SK-N-SH (cell line): ENCODE results near the gene ZNF44.

Experiments used
- CTCF ChIP-seq: fragments of 200-600 bp; sonication (generic); IDR thresholded peaks from 2 replicates; pipeline ENCODE4 v1.6.1; 2017; ENCODE audit warnings: antibody characterized with exemption, mild to moderate bottlenecking, moderate library complexity
- EP300 ChIP-seq, 2 experiments: IDR thresholded peaks; 2 replicates each; pipeline versions ENCODE4 v1.4.0 to v1.6.1; 2012; ENCODE audit warnings: borderline replicate concordance in 1 of 2, low read depth in 1 of 2, low read length in 1 of 2
- GABPA ChIP-seq: IDR thresholded peaks from 2 replicates; pipeline ENCODE4 v1.4.0; 2012; ENCODE audit warnings: low read depth, mild to moderate bottlenecking
- JUND ChIP-seq: IDR thresholded peaks from 2 replicates; pipeline ENCODE4 v1.4.0; 2012
- MXI1 ChIP-seq: IDR thresholded peaks from 2 replicates; pipeline ENCODE4 v1.6.1; 2012; ENCODE audit warnings: mild to moderate bottlenecking, low read depth, low read length, improper control_type of control experiment
- NFIC ChIP-seq: IDR thresholded peaks from 2 replicates; pipeline ENCODE4 v1.4.0; 2012; ENCODE audit warnings: borderline replicate concordance
- POLR2AphosphoS5 ChIP-seq: IDR thresholded peaks from 2 replicates; pipeline ENCODE4 v1.6.1; 2012; ENCODE audit warnings: low read depth, low read length
- RFX5 ChIP-seq: IDR thresholded peaks from 2 replicates; pipeline ENCODE4 v1.6.1; 2012; ENCODE audit warnings: mild to moderate bottlenecking, improper control_type of control experiment, low read length
- SMC3 ChIP-seq: IDR thresholded peaks from 2 replicates; pipeline ENCODE4 v1.6.1; 2012; ENCODE audit warnings: low read depth, low read length, improper control_type of control experiment
- USF2 ChIP-seq: fragments of 150-350 bp; IDR thresholded peaks from 2 replicates; pipeline ENCODE4 v1.6.1; 2017; ENCODE audit warnings: antibody characterized with exemption, low read length, low read depth, borderline replicate concordance
- TF ChIP-seq, protein P1 (sequence below): IDR thresholded peaks from 2 replicates; pipeline ENCODE4 v1.6.1; 2012; ENCODE audit warnings: mild to moderate bottlenecking, low read depth, low read length, moderate library complexity
- TF ChIP-seq, protein P2 (sequence below): fragments of 150-350 bp; IDR thresholded peaks from 2 replicates; pipeline ENCODE4 v1.6.1; 2016; ENCODE audit warnings: mild to moderate bottlenecking, low read depth, low read length
- TF ChIP-seq, protein P3 (sequence below): IDR thresholded peaks from 2 replicates; pipeline ENCODE4 v1.4.0; 2012; ENCODE audit warnings: low read depth

GRCh38 chr19:12265921-12266704, 28.6 kb downstream of the ZNF44 start:
- TF ChIP-seq CTCF (no peak), RFX5 (no peak), MXI1 (no peak), NFIC (no peak), JUND (no peak), POLR2AphosphoS5 (no peak), EP300 (IDR thresholded peaks at IDR 0.05; ENCODE audit: borderline replicate concordance in 1 of 2, low read depth in 1 of 2, low read length in 1 of 2) (no peak), SMC3 (no peak), USF2 (no peak), GABPA (no peak)
- TF ChIP-seq, protein P1, sequence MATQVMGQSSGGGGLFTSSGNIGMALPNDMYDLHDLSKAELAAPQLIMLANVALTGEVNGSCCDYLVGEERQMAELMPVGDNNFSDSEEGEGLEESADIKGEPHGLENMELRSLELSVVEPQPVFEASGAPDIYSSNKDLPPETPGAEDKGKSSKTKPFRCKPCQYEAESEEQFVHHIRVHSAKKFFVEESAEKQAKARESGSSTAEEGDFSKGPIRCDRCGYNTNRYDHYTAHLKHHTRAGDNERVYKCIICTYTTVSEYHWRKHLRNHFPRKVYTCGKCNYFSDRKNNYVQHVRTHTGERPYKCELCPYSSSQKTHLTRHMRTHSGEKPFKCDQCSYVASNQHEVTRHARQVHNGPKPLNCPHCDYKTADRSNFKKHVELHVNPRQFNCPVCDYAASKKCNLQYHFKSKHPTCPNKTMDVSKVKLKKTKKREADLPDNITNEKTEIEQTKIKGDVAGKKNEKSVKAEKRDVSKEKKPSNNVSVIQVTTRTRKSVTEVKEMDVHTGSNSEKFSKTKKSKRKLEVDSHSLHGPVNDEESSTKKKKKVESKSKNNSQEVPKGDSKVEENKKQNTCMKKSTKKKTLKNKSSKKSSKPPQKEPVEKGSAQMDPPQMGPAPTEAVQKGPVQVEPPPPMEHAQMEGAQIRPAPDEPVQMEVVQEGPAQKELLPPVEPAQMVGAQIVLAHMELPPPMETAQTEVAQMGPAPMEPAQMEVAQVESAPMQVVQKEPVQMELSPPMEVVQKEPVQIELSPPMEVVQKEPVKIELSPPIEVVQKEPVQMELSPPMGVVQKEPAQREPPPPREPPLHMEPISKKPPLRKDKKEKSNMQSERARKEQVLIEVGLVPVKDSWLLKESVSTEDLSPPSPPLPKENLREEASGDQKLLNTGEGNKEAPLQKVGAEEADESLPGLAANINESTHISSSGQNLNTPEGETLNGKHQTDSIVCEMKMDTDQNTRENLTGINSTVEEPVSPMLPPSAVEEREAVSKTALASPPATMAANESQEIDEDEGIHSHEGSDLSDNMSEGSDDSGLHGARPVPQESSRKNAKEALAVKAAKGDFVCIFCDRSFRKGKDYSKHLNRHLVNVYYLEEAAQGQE, result no peak
- TF ChIP-seq, protein P2, sequence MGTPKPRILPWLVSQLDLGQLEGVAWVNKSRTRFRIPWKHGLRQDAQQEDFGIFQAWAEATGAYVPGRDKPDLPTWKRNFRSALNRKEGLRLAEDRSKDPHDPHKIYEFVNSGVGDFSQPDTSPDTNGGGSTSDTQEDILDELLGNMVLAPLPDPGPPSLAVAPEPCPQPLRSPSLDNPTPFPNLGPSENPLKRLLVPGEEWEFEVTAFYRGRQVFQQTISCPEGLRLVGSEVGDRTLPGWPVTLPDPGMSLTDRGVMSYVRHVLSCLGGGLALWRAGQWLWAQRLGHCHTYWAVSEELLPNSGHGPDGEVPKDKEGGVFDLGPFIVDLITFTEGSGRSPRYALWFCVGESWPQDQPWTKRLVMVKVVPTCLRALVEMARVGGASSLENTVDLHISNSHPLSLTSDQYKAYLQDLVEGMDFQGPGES, result no peak
- TF ChIP-seq, protein P3, sequence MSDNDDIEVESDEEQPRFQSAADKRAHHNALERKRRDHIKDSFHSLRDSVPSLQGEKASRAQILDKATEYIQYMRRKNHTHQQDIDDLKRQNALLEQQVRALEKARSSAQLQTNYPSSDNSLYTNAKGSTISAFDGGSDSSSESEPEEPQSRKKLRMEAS, result no peak
